Right lobe of liver (tissue), 4 donors: Measurements from ENCODE around the gene TGFBR3.

Source experiments
- POLR2A ChIP-seq: fragments of 450-650 bp; IDR thresholded peaks from one replicate; pipeline ENCODE4 v1.6.1; 2017; ENCODE audit warnings: antibody characterized with exemption, mild to moderate bottlenecking
- TF ChIP-seq, protein P1 (sequence below), 4 donors: fragments of 200-600 bp in 3 of 4; fragments of 450-650 bp in 1 of 4; IDR thresholded peaks; one replicate each; pipeline versions ENCODE4 v1.5.1 to v1.8.0; 2016 to 2022; ENCODE audit warnings: antibody characterized with exemption in 4 of 4, mild to moderate bottlenecking in 2 of 4
- donor health status: DM: no; HTN: no; CAD: no.
- donor health status: DM: no; HTN: no; CAD: no.
- donor health status: DM: no; HTN: yes; CAD: no.

DNA sequence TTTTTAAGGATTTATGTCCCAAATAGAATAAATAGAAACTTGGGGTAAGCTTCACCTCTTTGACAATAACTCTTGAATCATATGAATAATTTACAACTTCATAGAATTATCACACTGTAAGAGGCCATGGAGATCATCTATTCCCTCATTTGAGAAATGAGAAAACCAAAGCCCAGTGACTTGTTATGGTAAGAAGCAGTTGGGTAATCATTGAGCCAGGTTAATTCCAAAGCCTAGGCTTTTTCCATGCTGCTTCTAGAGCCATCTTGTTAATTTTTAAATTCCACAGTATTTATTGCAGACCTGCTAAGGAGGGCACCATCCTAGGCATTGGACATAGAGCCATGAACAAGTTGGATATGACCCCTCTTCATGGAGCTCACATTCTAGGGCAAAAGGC lies 224.8 kb downstream of the TGFBR3 start:
- TF ChIP-seq, protein P1, sequence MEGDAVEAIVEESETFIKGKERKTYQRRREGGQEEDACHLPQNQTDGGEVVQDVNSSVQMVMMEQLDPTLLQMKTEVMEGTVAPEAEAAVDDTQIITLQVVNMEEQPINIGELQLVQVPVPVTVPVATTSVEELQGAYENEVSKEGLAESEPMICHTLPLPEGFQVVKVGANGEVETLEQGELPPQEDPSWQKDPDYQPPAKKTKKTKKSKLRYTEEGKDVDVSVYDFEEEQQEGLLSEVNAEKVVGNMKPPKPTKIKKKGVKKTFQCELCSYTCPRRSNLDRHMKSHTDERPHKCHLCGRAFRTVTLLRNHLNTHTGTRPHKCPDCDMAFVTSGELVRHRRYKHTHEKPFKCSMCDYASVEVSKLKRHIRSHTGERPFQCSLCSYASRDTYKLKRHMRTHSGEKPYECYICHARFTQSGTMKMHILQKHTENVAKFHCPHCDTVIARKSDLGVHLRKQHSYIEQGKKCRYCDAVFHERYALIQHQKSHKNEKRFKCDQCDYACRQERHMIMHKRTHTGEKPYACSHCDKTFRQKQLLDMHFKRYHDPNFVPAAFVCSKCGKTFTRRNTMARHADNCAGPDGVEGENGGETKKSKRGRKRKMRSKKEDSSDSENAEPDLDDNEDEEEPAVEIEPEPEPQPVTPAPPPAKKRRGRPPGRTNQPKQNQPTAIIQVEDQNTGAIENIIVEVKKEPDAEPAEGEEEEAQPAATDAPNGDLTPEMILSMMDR (IDR thresholded peaks at IDR 0.05) = no peak
- TF ChIP-seq POLR2A = no peak
